Fibroblast of lung (primary cell): ENCODE measurements around the gene ANO3. TPM values are rescaled to one million over a fixed set of nuclear protein-coding genes. Genes with fewer than 3 reads are reported as not detected.

Experiments
- DNase-seq, 2 donors: peaks; one replicate each; pipeline versions ENCODE4 v3.0.0 to v3.0.0-alpha.2; 2010; ENCODE audit warnings: low read depth in 2 of 2
- H2AFZ ChIP-seq: 2 replicates; pipeline ENCODE4 v1.5.1; 2012; ENCODE audit warnings: low read length, control low read depth, inconsistent platforms
- H3K27ac ChIP-seq: 2 replicates; pipeline ENCODE4 v1.5.1; 2011; ENCODE audit warnings: low read length, control low read depth; ENCODE audit not compliant: insufficient read depth
- H3K27me3 ChIP-seq: 2 replicates; pipeline ENCODE4 v1.5.1; 2011; ENCODE audit warnings: mild to moderate bottlenecking, low read length; ENCODE audit not compliant: control insufficient read depth, insufficient read depth
- H3K36me3 ChIP-seq: 2 replicates; pipeline ENCODE4 v1.5.1; 2011; ENCODE audit warnings: low read length; ENCODE audit not compliant: control insufficient read depth, insufficient read depth
- H3K4me1 ChIP-seq: 2 replicates; pipeline ENCODE4 v1.5.1; 2011; ENCODE audit warnings: low read length; ENCODE audit not compliant: control insufficient read depth, insufficient read depth; ENCODE audit errors: extremely low read depth
- H3K4me2 ChIP-seq: 2 replicates; pipeline ENCODE4 v1.5.1; 2011; ENCODE audit warnings: low read length, control low read depth; ENCODE audit not compliant: insufficient read depth; ENCODE audit errors: extremely low read depth
- H3K4me3 ChIP-seq, 4 experiments: fragments of 200-600 bp in 1 of 4; sonication (generic) in 1 of 4; replicated peaks in 1 of 4; 2 replicates each; pipeline ENCODE4 v1.5.1; 2011 to 2016; ENCODE audit warnings: low read length in 4 of 4, low read depth in 3 of 4, mild to moderate bottlenecking in 3 of 4, control low read depth in 2 of 4, inconsistent platforms in 1 of 4, mixed read lengths in 1 of 4; ENCODE audit not compliant: insufficient read depth in 1 of 4; ENCODE audit errors: control extremely low read depth in 1 of 4
- H3K79me2 ChIP-seq: 2 replicates; pipeline ENCODE4 v1.5.1; 2012; ENCODE audit warnings: mild to moderate bottlenecking, low read length, inconsistent platforms; ENCODE audit not compliant: control insufficient read depth, insufficient read depth
- H3K9ac ChIP-seq: 2 replicates; pipeline ENCODE4 v1.5.1; 2011; ENCODE audit warnings: mild to moderate bottlenecking, low read length, control low read depth; ENCODE audit not compliant: insufficient read depth
- H3K9me3 ChIP-seq: 2 replicates; pipeline ENCODE4 v1.5.1; 2012; ENCODE audit warnings: low read depth, low read length; ENCODE audit not compliant: control insufficient read depth, insufficient read depth
- H4K20me1 ChIP-seq: 2 replicates; pipeline ENCODE4 v1.5.1; 2011; ENCODE audit warnings: low read length; ENCODE audit not compliant: control insufficient read depth, insufficient read depth; ENCODE audit errors: extremely low read depth
- EZH2 ChIP-seq: IDR thresholded peaks from 2 replicates; pipeline ENCODE4 v1.5.1; 2012; ENCODE audit warnings: low read length, control low read depth, mild to moderate bottlenecking; ENCODE audit errors: missing control alignments
- polyA plus RNA-seq, 2 donors: library from polyadenylated mRNA; depleted of rRNA in 1 of 2; stranded (reverse) in 1 of 2; unstranded in 1 of 2; fragments of >200 nt; gene quantifications; 2 replicates each; pipeline ENCODE4 v1.2.1, GENCODE V29; 2011 to 2012; ENCODE audit warnings: missing spikeins in 1 of 2
- total RNA-seq: library from RNA; depleted of rRNA; stranded (reverse); fragments of >200 nt; gene quantifications from 2 replicates; pipeline ENCODE4 v1.2.1, GENCODE V29; 2014
- TF ChIP-seq, protein P1 (sequence below), 2 donors: IDR thresholded peaks in 1 of 2; conservative IDR thresholded peaks in 1 of 2; 1 replicate in 1 of 2; 2 replicates in 1 of 2; pipeline ENCODE4 v1.5.1; 2011 to 2012; ENCODE audit warnings: low read length in 2 of 2, control low read depth in 1 of 2, inconsistent platforms in 1 of 2, low read depth in 1 of 2, mild to moderate bottlenecking in 1 of 2

The ANO3 gene
- total and polyA plus RNA-seq, 2 donors (not counting 1 experiment from before 2014, with no cell fraction given), result 2.2 to 5.1 TPM

GRCh38 chr11:26556582-26556981 lies 224.7 kb downstream of the ANO3 start:
- H3K27me3 ChIP-seq, result no peaks in the 10 kb centered on the region
- no peaks in the 10 kb centered on the region for H3K4me1 ChIP-seq
- H3K9me3 ChIP-seq, result no peaks in the 10 kb centered on the region
- no peak overlapping the region for H3K27ac ChIP-seq
- no peaks in the 10 kb centered on the region for H3K36me3 ChIP-seq
- no peak overlapping the region for H3K4me3 ChIP-seq
- H4K20me1 ChIP-seq, result no peaks in the 10 kb centered on the region
- H2AFZ ChIP-seq, result no peak overlapping the region
- no peaks in the 10 kb centered on the region for H3K79me2 ChIP-seq
- no peak overlapping the region for H3K9ac ChIP-seq
- TF ChIP-seq EZH2, result no peak
- TF ChIP-seq, protein P1, sequence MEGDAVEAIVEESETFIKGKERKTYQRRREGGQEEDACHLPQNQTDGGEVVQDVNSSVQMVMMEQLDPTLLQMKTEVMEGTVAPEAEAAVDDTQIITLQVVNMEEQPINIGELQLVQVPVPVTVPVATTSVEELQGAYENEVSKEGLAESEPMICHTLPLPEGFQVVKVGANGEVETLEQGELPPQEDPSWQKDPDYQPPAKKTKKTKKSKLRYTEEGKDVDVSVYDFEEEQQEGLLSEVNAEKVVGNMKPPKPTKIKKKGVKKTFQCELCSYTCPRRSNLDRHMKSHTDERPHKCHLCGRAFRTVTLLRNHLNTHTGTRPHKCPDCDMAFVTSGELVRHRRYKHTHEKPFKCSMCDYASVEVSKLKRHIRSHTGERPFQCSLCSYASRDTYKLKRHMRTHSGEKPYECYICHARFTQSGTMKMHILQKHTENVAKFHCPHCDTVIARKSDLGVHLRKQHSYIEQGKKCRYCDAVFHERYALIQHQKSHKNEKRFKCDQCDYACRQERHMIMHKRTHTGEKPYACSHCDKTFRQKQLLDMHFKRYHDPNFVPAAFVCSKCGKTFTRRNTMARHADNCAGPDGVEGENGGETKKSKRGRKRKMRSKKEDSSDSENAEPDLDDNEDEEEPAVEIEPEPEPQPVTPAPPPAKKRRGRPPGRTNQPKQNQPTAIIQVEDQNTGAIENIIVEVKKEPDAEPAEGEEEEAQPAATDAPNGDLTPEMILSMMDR (conservative IDR thresholded peaks at IDR 0.05 in 1 of 2, IDR thresholded peaks at IDR 0.05 in 1 of 2; ENCODE audit: low read depth in 1 of 2, low read length in 2 of 2), result no peak
- DNase-seq, result no peak
- H3K4me2 ChIP-seq, result no peak overlapping the region

DNA sequence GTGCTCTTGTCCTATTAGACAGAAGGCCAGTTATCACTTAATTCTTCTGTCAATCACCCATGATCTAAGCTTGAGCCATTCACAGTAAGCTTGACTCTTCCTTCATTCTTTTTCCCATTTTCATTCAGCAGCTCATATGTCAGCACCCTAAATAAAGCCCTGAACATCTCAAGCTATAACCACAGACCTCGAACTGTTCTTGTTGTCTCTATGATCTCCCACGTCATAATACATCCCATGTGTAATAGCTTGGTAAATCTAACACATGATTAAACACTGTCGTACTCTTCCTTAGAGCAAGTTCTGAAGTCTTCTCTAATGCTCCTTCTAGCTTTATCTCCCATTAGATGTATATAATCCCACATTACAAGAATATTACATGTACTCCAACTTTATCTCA lies 225.7 kb downstream of the ANO3 start:
- no peak for TF ChIP-seq EZH2
- TF ChIP-seq, protein P1 (conservative IDR thresholded peaks at IDR 0.05 in 1 of 2, IDR thresholded peaks at IDR 0.05 in 1 of 2; ENCODE audit: low read depth in 1 of 2, low read length in 2 of 2), result no peak

GRCh38 chr11:26558190-26558589 lies 226.3 kb downstream of the ANO3 start:
- Histone ChIP-seq H4K20me1 (no peaks in the 10 kb centered on the region), H3K4me2 (no peak overlapping the region), H3K27me3 (no peaks in the 10 kb centered on the region), H3K27ac (no peak overlapping the region), H3K79me2 (no peaks in the 10 kb centered on the region), H3K9ac (no peak overlapping the region), H3K36me3 (no peaks in the 10 kb centered on the region), H3K4me1 (no peaks in the 10 kb centered on the region), H2AFZ (no peak overlapping the region), H3K9me3 (no peaks in the 10 kb centered on the region), H3K4me3 (no peak overlapping the region)
- DNase-seq, result no peak
- TF ChIP-seq, protein P1 (conservative IDR thresholded peaks at IDR 0.05 in 1 of 2, IDR thresholded peaks at IDR 0.05 in 1 of 2; ENCODE audit: low read depth in 1 of 2, low read length in 2 of 2), result no peak
- TF ChIP-seq EZH2, result no peak

More for the DNA sequence above, 225.7 kb downstream of the ANO3 start:
- Histone ChIP-seq H3K79me2 (no peaks in the 10 kb centered on the region), H3K9me3 (no peaks in the 10 kb centered on the region), H3K4me3 (no peak overlapping the region), H3K9ac (no peak overlapping the region), H3K4me1 (no peaks in the 10 kb centered on the region), H3K4me2 (no peak overlapping the region), H3K27ac (no peak overlapping the region), H2AFZ (no peak overlapping the region), H3K27me3 (no peaks in the 10 kb centered on the region), H4K20me1 (no peaks in the 10 kb centered on the region), H3K36me3 (no peaks in the 10 kb centered on the region)
- DNase-seq, result no peak
